ENCODE measurements around the gene TMEM123.

Gene TMEM123

GRCh38 chr11:102426570-102426969, 26.0 kb downstream of the TMEM123 start:
- DNase-seq (ENCODE audit: low read depth in 2 of 2), result no peak

DNA sequence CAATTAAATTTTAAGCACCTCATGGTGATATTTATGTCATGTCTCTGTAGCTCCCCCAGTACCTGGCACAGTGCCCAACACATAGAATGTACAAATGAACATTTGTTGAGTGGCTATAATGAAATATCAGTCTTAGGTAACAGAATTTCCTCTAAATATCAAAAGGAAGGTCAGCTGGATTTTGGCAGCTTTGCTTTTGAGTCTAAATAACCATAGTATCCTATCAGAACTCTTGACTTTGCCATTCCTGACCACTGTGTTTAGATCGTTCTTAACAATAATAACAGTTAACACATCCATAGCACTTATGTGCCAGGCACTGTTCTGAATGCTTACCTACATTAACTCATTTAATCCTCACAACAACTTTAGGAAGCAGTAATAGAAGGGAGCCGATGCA, 26.6 kb downstream of the TMEM123 start:
- no peak for DNase-seq (ENCODE audit: low read depth in 2 of 2)

- no peak for DNase-seq (ENCODE audit: low read depth in 2 of 2)
Observed at GRCh38 chr11:102423936-102424335, 28.6 kb downstream of the TMEM123 start.

GRCh38 chr11:102422817-102423712, 29.5 kb downstream of the TMEM123 start:
- no peak for DNase-seq (ENCODE audit: low read depth in 2 of 2)

- DNase-seq (ENCODE audit: low read depth in 2 of 2), result no peak
Observed at GRCh38 chr11:102421261-102421660, 31.3 kb downstream of the TMEM123 start.

DNA sequence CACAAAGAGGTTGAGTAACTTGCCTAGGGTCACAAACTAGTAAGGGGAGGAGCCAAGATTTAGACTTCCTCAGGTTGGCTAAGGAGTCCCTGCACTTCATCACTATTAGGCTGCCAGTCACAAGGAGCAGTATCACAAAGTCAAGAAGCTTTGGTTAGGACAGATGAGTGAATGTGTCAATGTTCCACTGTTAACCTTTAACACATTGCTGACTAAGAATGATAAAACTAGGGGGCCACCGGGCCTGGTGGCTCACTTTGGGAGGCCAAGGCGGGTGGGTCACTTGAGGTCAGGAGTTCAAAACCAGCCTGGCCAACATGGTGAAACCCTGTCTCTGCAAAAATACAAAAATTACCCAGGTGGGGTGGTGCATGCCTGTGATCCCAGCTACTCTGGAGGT, 32.0 kb downstream of the TMEM123 start:
- DNase-seq (ENCODE audit: low read depth in 2 of 2), result peak in 1 of 2 donors; percentile 14

DNA sequence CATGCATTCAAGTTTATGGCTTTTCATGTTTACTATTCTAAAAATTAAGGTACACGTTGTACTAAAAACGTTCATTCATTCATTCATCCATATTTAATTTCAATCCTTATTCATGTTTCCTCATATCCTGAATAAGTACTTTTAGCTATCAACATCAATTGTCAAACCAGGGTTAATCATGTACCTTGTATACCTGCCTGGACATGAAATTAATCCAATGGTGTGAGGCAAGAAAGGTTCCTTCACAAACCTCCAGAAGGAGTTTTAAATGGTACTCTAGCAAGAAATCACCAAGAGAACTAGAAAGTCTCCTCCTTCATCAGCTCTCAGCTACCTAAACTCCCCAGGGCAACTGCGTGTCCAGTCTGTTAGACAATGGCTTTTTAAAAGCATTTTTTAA, 33.4 kb downstream of the TMEM123 start:
- no peak for DNase-seq (ENCODE audit: low read depth in 2 of 2)

- DNase-seq (ENCODE audit: low read depth in 2 of 2), result no peak
Observed at GRCh38 chr11:102416976-102417375, 35.6 kb downstream of the TMEM123 start.

- no peak for DNase-seq (ENCODE audit: low read depth in 2 of 2)
Observed at GRCh38 chr11:102415304-102415916, 37.2 kb downstream of the TMEM123 start.

DNA sequence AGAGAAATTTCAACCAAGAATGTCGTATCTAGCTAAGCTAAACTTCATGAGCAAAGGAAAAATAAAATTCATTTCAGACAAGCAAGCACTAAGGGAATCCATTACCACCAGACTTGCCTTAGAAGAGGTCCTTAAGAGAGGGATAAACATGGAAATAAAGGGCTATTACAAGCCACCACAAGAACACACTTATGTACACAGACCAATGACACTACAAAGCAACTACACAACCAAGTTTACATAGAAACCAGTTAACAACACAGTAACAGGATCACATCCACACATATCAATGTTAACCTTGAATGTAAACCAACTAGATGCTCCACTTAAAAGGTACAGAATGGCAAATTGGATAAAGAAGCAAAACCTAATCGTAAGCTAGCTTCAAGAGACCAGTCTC, 38.0 kb downstream of the TMEM123 start:
- DNase-seq (ENCODE audit: low read depth in 2 of 2), result no peak

- no peak for DNase-seq (ENCODE audit: low read depth in 2 of 2)
Observed at GRCh38 chr11:102413497-102413896, 39.1 kb downstream of the TMEM123 start.

DNA sequence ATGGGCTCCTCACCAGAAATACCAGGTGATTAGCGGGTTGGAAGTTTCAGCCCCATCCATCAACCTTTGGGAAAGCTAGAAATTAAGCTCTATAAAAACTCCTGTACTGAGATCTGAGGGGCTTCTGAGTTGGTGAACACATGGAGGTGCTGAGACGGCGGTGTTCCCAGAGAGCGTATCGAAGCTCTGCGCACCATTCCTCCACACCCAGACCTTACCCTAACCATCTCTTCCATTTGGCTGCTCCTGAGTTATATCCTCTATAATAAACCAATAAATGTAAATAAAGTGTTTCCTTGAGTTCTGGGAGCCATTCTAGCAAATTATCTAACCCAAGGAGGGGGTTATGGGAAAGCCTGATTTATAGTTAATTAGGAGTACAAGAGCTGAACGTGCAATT, 41.4 kb downstream of the TMEM123 start:
- no peak for DNase-seq (ENCODE audit: low read depth in 2 of 2)

DNA sequence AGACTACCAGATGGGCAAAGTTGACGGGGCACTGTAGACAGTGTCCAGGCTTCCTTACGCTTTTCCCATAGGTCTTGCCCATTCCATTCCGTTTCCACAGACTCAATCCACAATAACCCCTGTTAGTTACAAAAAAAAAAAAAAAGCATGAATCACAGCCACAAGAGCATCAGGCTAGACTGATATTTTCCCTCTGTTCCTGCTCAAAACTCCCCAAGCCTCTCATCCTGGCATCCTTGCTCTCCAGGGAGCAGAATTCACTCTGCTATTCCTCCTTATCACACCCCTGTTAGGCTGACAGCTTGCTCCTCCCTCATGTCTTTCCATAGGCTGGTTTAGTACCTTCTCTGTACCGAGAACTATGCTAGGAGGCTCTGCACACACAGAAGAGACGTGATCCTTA, 42.2 kb downstream of the TMEM123 start:
- no peak for DNase-seq (ENCODE audit: low read depth in 2 of 2)

GRCh38 chr11:102408339-102408738, 44.2 kb downstream of the TMEM123 start:
- DNase-seq (ENCODE audit: low read depth in 2 of 2), result no peak

DNA sequence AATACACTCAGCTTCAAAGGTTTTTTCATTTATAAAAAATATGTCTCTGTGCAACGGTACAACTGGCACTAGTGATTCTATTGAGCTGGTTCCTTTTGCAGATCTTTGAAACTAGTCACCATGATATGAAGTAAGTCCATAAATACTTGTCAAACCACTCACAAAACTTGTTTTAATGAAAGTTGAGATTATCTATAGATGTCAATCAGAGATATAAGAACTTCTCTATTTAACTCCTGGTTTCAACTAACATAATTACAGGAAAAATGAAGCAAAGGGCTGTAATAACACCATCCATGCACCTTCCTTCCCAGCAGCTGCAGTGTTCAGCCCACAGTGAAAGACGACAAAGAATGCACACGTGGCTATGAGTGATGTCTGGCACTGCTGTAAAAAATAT, 44.7 kb downstream of the TMEM123 start:
- DNase-seq (ENCODE audit: low read depth in 2 of 2), result no peak

DNA sequence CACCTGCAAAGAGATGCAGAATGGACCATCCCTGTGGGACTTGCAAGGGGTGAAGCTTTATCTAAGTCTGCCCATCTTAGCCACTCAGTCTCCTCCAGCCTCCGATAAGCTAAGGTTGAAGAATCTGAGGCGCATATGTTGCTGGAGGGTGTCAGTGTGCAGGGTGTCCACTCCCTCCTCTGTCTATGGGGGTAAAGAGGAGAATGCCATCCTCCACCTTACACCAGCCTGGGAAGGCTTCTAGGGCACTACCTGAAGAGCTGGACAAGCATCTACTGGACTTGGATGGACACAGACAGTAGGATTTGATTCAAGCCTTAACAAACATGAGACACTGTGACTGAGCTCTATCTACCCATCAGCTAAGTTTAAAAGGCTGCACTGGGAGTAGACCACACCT, 46.5 kb downstream of the TMEM123 start:
- no peak for DNase-seq (ENCODE audit: low read depth in 2 of 2)

DNA sequence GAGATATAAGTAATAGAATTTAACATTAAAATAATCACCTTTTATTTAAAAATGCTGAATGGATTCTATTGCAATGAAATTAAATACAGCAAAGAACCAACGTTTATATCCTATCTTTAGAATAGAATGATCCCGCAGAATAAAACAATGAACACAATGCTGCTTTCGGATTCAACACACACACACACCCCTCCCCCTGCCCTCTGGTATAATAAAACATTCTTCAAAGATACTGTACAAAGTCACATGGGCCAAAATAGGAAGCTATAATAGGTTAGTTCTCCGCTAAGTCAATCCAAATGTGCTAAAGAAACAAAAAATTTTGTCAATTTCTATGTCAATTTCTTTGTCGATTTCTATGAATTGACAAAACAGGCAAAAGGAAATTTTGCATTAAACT, 47.1 kb downstream of the TMEM123 start:
- no peak for DNase-seq (ENCODE audit: low read depth in 2 of 2)

DNA sequence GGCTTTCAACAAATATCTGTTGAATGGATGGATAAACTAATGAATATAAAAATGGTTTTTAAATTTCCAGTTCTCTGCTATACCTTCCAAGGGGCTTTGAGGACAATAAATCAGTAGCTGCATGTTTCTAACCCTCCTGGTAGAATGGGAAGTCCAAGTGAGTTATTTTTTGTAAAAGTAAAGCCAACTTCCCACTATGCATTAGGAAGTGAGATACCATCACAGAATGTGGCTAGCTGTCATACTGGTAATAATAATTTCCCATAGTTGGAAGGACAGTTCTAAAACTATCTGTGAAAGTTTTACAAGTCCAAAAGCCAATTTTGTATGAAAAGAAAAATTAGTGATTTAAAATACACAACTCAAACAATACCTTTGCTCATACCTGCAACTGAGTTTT, 50.0 kb downstream of the TMEM123 start:
- DNase-seq (ENCODE audit: low read depth in 2 of 2), result no peak

DNA sequence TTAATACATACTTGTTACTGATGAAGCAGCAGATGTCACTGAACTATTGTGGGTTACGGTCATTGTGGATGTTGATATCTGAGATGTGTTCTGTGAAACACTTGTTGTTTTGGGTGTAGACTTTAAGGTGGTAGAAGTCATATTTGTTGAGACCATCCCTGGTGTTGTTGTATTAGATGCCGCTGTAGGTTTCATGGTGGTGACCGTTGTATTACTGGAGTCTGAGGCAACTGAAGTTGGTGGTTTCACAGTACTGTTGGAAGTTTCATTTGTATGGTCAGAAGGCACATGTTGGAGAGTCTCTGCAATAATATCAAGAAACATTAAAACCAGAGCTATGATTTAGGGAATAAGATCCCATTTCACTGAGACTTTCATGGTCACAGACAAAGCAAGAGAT, 50.7 kb downstream of the TMEM123 start:
- no peak for DNase-seq (ENCODE audit: low read depth in 2 of 2)

GRCh38 chr11:102400603-102401002, 52.0 kb downstream of the TMEM123 start:
- no peak for DNase-seq (ENCODE audit: low read depth in 2 of 2)

DNA sequence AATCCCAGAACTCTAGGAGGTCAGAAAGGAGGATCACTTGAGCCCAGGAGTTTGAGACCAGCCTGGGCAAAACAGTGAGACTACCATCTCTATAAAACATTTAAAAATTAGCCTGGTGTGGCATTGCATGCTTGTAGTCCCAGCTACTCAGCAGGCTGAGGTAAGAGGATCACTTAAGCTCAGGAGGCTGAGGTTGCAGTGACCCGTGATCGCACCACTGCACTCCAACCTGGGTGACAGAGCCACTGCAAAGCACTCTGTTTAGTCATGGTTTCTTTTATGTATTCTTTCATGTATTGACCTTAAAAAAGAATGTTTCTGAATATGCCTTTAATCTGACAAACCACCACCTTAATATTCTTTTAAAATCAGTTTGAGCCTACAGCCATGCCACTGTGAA, 53.4 kb downstream of the TMEM123 start:
- no peak for DNase-seq (ENCODE audit: low read depth in 2 of 2)

DNA sequence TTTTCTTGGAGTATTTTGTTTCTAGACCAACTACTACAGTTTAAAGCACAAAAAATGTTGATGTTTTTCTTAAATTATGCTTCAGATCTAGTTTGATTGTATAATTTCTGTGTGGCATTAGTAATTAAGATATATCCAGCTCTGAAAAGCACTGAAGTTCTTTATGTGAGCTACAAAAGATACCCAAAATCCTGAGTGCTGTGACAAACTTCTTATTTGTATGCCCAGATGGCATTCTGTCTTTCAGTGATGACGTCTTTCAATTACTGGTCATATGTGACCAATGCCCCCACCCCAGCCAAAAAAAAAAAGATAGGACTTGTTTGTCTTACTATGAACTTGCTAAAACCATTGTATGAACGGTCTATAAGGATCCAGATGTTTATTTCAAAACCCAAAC, 54.3 kb downstream of the TMEM123 start:
- DNase-seq (ENCODE audit: low read depth in 2 of 2), result no peak
